ENCODE results near the gene KRT74. TPM values are rescaled to one million over a fixed set of nuclear protein-coding genes. Genes with fewer than 3 reads are reported as not detected.

The KRT74 gene
- total and polyA plus RNA-seq, 12 donors, result 0.62 TPM; not detected in 11

- Histone ChIP-seq H3K27ac (no peak overlapping the region), H3K27me3 (peaks cover 0 to 34% (median 8%) of the 10 kb centered on the region in 7 donors), H3K36me3 (no peaks in the 10 kb centered on the region), H3K4me3 (no peak overlapping the region), H3K4me1 (no peaks in the 10 kb centered on the region), H3K9me3 (no peaks in the 10 kb centered on the region)
- ATAC-seq, result no peak
- 80% methylated on average over 4 of the region's 4 CpGs for WGBS, 2 donors
- intact Hi-C loops (cut with DNase I), result no loop called here
- TF ChIP-seq, protein P1, sequence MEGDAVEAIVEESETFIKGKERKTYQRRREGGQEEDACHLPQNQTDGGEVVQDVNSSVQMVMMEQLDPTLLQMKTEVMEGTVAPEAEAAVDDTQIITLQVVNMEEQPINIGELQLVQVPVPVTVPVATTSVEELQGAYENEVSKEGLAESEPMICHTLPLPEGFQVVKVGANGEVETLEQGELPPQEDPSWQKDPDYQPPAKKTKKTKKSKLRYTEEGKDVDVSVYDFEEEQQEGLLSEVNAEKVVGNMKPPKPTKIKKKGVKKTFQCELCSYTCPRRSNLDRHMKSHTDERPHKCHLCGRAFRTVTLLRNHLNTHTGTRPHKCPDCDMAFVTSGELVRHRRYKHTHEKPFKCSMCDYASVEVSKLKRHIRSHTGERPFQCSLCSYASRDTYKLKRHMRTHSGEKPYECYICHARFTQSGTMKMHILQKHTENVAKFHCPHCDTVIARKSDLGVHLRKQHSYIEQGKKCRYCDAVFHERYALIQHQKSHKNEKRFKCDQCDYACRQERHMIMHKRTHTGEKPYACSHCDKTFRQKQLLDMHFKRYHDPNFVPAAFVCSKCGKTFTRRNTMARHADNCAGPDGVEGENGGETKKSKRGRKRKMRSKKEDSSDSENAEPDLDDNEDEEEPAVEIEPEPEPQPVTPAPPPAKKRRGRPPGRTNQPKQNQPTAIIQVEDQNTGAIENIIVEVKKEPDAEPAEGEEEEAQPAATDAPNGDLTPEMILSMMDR (IDR thresholded peaks at IDR 0.05), result no peak
- no peak for DNase-seq
Observed at GRCh38 chr12:52559979-52560378, 13.7 kb downstream of the KRT74 start.

DNA sequence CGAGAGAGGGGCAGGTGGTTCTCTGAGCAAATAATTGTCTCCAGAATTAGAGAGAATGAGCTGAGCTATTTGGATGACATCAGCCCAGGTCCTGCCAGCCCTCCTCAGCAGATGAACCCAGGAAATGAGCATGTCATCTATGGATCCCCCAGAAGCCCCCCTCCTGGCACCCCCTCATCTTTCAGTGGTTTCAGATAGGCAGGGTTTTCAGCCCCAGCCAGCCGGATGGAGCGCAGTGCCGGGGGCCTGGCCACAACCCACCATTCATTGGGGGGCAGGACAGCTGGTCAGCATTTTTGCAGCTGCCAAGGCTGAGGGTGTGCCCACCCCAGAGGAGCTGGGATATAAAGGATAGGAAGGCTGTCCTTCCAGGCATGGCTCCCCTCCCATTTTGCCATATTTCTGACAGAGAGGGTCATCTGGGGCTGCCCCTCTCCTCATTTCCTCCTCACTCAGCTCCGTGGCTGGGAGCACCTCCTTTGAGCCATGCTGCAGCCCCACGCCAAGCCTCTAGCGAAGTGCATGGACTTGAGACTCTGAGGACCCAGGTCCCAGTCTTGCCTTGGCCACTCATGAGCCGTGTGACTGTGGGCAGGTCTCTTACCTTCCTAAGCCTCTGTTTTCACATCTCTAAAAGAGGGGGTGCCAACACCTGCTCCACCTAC, 14.7 kb downstream of the KRT74 start:
- H3K27me3 ChIP-seq, result peaks cover 0 to 26% (median 8%) of the 10 kb centered on the region in 7 donors
- H3K27ac ChIP-seq, result no peak overlapping the region
- no peaks in the 10 kb centered on the region for H3K36me3 ChIP-seq
- TF ChIP-seq, protein P1 (IDR thresholded peaks at IDR 0.05), result no peak
- WGBS, 2 donors, result 80% methylated on average over 8 of the region's 8 CpGs
- no peaks in the 10 kb centered on the region for H3K4me1 ChIP-seq
- no peaks in the 10 kb centered on the region for H3K9me3 ChIP-seq
- H3K4me3 ChIP-seq, result no peak overlapping the region
- intact Hi-C loops (cut with DNase I), result no loop called here
- no peak for DNase-seq
- ATAC-seq, result peak in 1 of 8 donors; percentile 53

GRCh38 chr12:52557476-52557875, 16.2 kb downstream of the KRT74 start:
- H3K4me1 ChIP-seq, result no peaks in the 10 kb centered on the region
- peaks cover 0 to 23% (median 2%) of the 10 kb centered on the region in 7 donors for H3K27me3 ChIP-seq
- H3K36me3 ChIP-seq, result no peaks in the 10 kb centered on the region
- H3K4me3 ChIP-seq, result no peak overlapping the region
- 72 to 76% methylated on average over 2 of the region's 2 CpGs for WGBS, 2 donors
- no peak overlapping the region for H3K27ac ChIP-seq
- ATAC-seq (no peak), DNase-seq (no peak)
- H3K9me3 ChIP-seq, result no peaks in the 10 kb centered on the region
- TF ChIP-seq, protein P1 (IDR thresholded peaks at IDR 0.05), result no peak
- intact Hi-C loops (cut with DNase I), result no loop called here

DNA sequence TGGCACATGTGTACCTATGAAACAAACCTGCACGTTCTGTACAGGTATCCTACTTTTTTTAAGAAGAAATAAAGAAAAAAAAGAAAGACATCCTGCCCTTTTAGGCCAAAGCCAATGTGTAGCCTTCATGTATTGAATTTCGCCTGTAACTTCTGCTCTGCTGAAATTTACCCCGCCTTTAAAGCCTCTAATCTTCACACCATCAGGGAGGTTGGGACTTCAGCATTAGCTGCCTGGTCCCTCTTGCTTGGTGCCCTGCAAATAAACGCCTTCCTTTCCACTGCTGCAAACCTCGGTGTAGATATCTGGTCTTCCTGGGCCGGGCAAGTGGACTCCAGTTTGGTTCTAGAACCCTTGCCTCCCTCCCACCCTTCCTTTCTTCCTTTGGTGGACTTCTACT, 18.1 kb downstream of the KRT74 start:
- no peak for DNase-seq
- 75 to 80% methylated on average over 6 of the region's 6 CpGs for WGBS, 2 donors
- H3K27me3 ChIP-seq, result peaks cover 0 to 13% (median 0%) of the 10 kb centered on the region in 7 donors
- TF ChIP-seq, protein P1 (IDR thresholded peaks at IDR 0.05), result no peak
- ATAC-seq, result no peak
- H3K9me3 ChIP-seq, result no peaks in the 10 kb centered on the region
- intact Hi-C loops (cut with DNase I), result no loop called here
- H3K4me1 ChIP-seq, result peaks cover 3 to 16% (median 10%) of the 10 kb centered on the region in 9 donors
- H3K4me3 ChIP-seq, result no peak overlapping the region
- no peak overlapping the region for H3K27ac ChIP-seq
- no peaks in the 10 kb centered on the region for H3K36me3 ChIP-seq

All from heart right ventricle (tissue), 16 donors.